ENCODE data around the gene WHRN. TPM values are rescaled to one million over a fixed set of nuclear protein-coding genes. Genes with fewer than 3 reads are reported as not detected.

Gene WHRN
- total RNA-seq, 4 donors from 2014 or later, result 8.4 to 12.9 (median 11.0) TPM

- Histone ChIP-seq H3K27me3 (no peaks in the 10 kb centered on the region), H3K4me3 (peak overlapping the region in 1 of 2 donors; percentile 24), H3K9me3 (no peaks in the 10 kb centered on the region), H3K27ac (no peak overlapping the region), H3K36me3 (no peaks in the 10 kb centered on the region), H3K4me1 (no peaks in the 10 kb centered on the region)
- no peak for ATAC-seq
- WGBS, 2 donors (ENCODE audit: low coverage in 1 of 2), result 23 to 40% methylated on average over 1 to 6 of the region's 13 CpGs
- TF ChIP-seq POLR2AphosphoS5 (IDR thresholded peaks at IDR 0.05), result no peak
- TF ChIP-seq EP300 (IDR thresholded peaks at IDR 0.05), result no peak
- TF ChIP-seq CTCF (IDR thresholded peaks at IDR 0.05), result no peak
- TF ChIP-seq POLR2A (IDR thresholded peaks at IDR 0.05), result no peak
Observed at GRCh38 chr9:114532561-114533237, 27.4 kb upstream of the WHRN start.

GRCh38 chr9:114529285-114529684 is 24.0 kb upstream of the WHRN start:
- no peaks in the 10 kb centered on the region for H3K27me3 ChIP-seq
- H3K36me3 ChIP-seq, result no peaks in the 10 kb centered on the region
- H3K9me3 ChIP-seq, result no peaks in the 10 kb centered on the region
- no peak overlapping the region for H3K4me3 ChIP-seq
- no peak for TF ChIP-seq POLR2AphosphoS5 (IDR thresholded peaks at IDR 0.05)
- no peak for TF ChIP-seq POLR2A (IDR thresholded peaks at IDR 0.05)
- no peak for TF ChIP-seq EP300 (IDR thresholded peaks at IDR 0.05)
- TF ChIP-seq CTCF (IDR thresholded peaks at IDR 0.05), result no peak
- no peak overlapping the region for H3K27ac ChIP-seq
- 85 to 88% methylated on average over 5 to 6 of the region's 6 CpGs for WGBS, 2 donors (ENCODE audit: low coverage in 1 of 2)
- no peak for ATAC-seq
- peaks cover 0 to 14% (median 0%) of the 10 kb centered on the region in 3 donors for H3K4me1 ChIP-seq

GRCh38 chr9:114526807-114527206 is 21.5 kb upstream of the WHRN start:
- no peak for TF ChIP-seq EP300 (IDR thresholded peaks at IDR 0.05)
- no peak for TF ChIP-seq POLR2A (IDR thresholded peaks at IDR 0.05)
- no peak for TF ChIP-seq POLR2AphosphoS5 (IDR thresholded peaks at IDR 0.05)
- no peak for TF ChIP-seq CTCF (IDR thresholded peaks at IDR 0.05)
- Histone ChIP-seq H3K9me3 (no peaks in the 10 kb centered on the region), H3K27ac (no peak overlapping the region), H3K27me3 (no peaks in the 10 kb centered on the region), H3K4me1 (peaks cover 0 to 21% (median 0%) of the 10 kb centered on the region in 3 donors), H3K36me3 (no peaks in the 10 kb centered on the region), H3K4me3 (no peak overlapping the region)
- no peak for ATAC-seq
- WGBS, 2 donors (ENCODE audit: low coverage in 1 of 2), result 78 to 88% methylated on average over 1 to 2 of the region's 2 CpGs

GRCh38 chr9:114525513-114525912 is 20.2 kb upstream of the WHRN start:
- no peak overlapping the region for H3K4me3 ChIP-seq
- peaks cover 0 to 21% (median 0%) of the 10 kb centered on the region in 3 donors for H3K4me1 ChIP-seq
- 45% methylated on average over 3 of the region's 3 CpGs; no CpG with 5 or more reads in 1 of the 2 donors for WGBS, 2 donors (ENCODE audit: low coverage in 1 of 2)
- H3K27me3 ChIP-seq, result peaks cover 3% of the 10 kb centered on the region
- H3K27ac ChIP-seq, result peak overlapping the region in 2 of 4 donors; percentile 75
- no peak for ATAC-seq
- no peak for TF ChIP-seq POLR2A (IDR thresholded peaks at IDR 0.05)
- TF ChIP-seq EP300 (IDR thresholded peaks at IDR 0.05), result no peak
- no peak for TF ChIP-seq CTCF (IDR thresholded peaks at IDR 0.05)
- no peak for TF ChIP-seq POLR2AphosphoS5 (IDR thresholded peaks at IDR 0.05)
- H3K36me3 ChIP-seq, result no peaks in the 10 kb centered on the region
- no peaks in the 10 kb centered on the region for H3K9me3 ChIP-seq

- Histone ChIP-seq H3K4me1 (peaks cover 0 to 21% (median 0%) of the 10 kb centered on the region in 3 donors), H3K4me3 (no peak overlapping the region), H3K36me3 (no peaks in the 10 kb centered on the region), H3K9me3 (no peaks in the 10 kb centered on the region), H3K27ac (peak overlapping the region; percentile 52 to 75 (median 72)), H3K27me3 (peaks cover 3% of the 10 kb centered on the region)
- peak; percentile 60 for ATAC-seq
- 21 to 30% methylated on average over 2 to 5 of the region's 7 CpGs for WGBS, 2 donors (ENCODE audit: low coverage in 1 of 2)
- peak; percentile 65 for TF ChIP-seq POLR2AphosphoS5 (IDR thresholded peaks at IDR 0.05)
- TF ChIP-seq CTCF (IDR thresholded peaks at IDR 0.05), result no peak
Observed at GRCh38 chr9:114524247-114524681, 19.0 kb upstream of the WHRN start.

Data from gastroesophageal sphincter (tissue), 4 donors.